PC-3 (cell line): ENCODE data around the gene TAGLN2.

Experiments
- CTCF ChIP-seq: fragments of 300-600 bp; sonication (generic); conservative IDR thresholded peaks from 2 replicates; pipeline ENCODE4 v1.5.1; 2017; ENCODE audit warnings: antibody characterized with exemption, low read depth, mild to moderate bottlenecking, low read length
- EZH2 ChIP-seq: fragments of 300-600 bp; sonication (generic); IDR thresholded peaks from one replicate; pipeline ENCODE4 v1.6.1; 2017; ENCODE audit warnings: antibody characterized with exemption, mild to moderate bottlenecking, low read length; ENCODE audit not compliant: unreplicated experiment
- EZH2phosphoT487 ChIP-seq: fragments of 300-600 bp; sonication (generic); IDR thresholded peaks from 2 replicates; pipeline ENCODE4 v1.6.1; 2018; ENCODE audit warnings: mild to moderate bottlenecking, antibody characterized with exemption, low read length, borderline replicate concordance

GRCh38 chr1:159925719-159926078, 392 bp upstream of the TAGLN2 start:
- no peak for TF ChIP-seq CTCF
- no peak for TF ChIP-seq EZH2
- no peak for TF ChIP-seq EZH2phosphoT487
